Fibroblast of peridontal ligament (primary cell): ENCODE data around the gene RBM34.

Experiments used
- DNase-seq: peaks from one replicate; pipeline ENCODE4 v3.0.0-alpha.2; 2010; ENCODE audit errors: extremely low read depth

Gene RBM34

DNA sequence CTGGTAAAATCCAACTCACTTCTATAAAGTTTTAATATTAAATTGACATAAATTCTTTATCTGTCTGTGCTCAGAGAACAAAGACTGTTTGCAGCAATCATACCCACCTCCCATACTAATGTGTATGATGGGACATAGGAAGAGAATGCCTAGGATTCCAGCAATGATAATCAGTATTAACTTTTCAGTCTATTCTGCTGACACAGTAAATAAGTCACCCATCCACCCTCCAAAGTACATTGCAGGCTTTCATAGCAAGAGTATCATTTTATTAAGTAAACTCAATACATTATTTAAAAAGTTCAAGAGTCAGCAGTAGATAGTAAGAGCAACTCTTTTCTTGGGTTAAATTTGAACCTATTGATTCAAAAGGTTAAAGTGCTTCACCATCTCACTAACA, 8.8 kb downstream of the RBM34 start:
- no peak for DNase-seq

DNA sequence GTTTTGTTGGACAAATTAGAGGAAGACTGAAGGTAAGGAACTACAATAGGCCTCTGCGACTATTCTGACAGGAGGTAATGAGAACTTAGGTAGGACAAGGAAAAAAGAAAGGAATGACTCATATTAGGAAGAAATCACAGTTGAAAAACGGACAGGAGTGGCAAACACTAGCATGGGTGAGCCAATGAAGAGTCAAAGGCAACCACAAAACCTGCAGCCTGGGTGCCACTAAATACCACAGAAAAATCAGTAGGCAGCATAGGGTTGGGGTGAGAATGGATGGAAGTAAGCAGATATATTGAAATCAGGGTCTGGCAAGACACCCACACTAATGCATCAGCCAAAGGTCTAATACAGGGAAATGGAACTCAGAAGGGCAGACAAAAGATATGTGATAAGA, 10.0 kb downstream of the RBM34 start:
- no peak for DNase-seq

DNA sequence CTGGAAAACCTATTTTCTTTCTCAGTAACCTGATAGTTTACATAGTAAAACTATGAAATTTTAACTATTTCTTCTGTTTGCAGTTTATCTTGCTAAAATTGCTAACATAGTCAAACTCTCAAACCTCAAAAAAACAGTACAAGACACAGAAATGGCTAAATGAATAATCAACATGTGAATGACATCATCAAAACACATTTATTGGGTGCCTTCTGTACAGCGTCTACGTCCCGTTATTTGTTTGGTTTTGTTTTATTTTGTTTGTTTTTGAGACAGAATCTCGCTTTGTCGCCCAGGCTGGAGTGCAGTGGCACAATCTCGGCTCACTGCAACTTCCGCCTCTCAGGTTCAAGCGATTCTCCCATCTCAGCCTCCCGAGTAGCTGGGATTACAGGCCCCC, 11.2 kb downstream of the RBM34 start:
- no peak for DNase-seq

DNA sequence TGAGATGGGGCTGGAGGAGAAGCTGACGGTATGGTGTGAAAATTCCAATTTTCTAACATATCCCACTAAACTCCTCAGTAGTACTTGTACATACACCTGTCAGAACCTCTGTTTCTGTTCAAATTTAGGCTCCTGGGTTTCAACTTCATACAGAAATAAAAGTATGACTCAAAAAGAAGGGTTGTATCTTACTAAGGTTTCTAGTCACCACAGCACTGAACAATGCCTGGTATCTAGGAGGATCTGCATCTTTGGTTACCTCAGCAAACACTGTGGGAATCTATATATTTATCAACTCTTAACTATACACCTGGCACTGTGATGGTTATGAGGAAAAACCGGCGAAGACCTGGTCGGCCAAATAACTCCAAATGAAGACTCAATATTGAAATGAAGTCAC, 13.8 kb downstream of the RBM34 start:
- DNase-seq, result no peak

DNA sequence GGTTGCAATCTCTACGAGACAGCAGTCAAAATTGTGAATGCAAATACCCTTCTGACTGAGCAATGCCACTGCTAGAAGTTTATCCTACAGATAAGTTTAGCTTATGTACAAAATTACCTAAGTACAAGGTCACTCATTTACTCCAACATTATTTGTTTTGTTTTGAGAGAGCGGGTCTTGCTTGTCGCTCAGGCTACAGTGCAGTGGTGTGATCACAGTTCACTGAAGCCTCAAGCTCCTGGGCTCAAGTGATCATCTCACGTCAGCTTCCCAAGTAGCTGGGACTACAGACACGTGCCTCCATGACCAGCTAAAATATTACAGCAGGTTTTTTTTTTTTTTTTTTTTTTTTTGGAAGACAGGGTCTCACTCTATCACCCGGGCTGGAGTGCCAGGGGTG, 15.4 kb downstream of the RBM34 start:
- DNase-seq, result no peak

DNA sequence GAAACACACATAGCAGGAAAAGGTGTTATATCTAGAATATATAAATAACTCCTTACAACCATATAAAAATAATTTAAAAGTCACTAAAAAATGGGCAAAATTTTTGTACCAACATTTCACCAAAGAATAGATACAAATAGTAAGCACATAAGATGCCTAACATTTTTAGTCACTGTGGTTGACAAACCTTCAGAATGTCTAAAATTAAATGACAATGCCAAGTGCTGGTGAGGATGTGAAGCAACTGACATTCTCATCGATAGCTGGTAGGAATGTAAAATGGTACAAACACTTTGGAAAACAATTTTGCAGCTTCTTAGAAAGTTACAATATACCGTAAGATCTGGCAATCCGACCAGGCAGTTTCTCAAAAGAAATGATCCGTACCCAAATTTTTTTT, 18.1 kb downstream of the RBM34 start:
- DNase-seq, result no peak

DNA sequence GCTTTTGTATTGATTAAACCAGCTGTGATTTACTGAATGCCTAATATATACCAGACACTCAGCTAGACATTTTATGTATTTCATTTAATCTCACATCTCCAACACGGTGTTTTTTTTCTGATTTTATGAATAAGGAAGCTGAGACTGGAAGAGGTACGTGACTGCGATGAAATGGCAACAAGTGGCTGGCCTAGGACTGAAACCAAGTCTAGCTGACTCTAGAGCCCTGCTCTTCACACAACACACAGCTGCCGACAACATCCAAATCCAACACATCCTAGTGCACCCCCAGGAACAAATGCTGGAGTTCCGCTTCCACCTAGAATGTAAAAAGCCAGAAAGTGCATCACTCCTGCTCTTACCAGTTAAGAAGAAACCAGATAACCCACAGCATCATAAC, 21.7 kb downstream of the RBM34 start:
- DNase-seq, result no peak

DNA sequence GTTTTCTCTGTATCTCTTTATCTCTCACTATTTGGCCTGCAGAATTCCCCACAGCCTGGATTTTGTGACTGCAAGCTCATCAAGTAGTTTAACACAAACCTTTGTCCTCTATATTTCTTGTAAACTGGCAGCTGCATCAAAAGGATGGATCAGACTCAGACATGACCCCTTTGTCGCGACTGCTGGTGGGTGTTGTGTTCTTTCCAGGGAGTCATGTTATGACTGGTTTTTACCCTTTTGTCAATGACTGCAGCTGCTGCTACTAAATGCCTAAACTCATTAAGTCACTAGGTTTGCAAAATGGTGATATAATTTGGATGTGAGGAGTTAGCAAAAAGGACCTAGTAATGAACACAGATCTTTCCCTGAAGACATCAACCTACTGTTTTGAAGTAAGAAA, 22.2 kb downstream of the RBM34 start:
- no peak for DNase-seq

DNA sequence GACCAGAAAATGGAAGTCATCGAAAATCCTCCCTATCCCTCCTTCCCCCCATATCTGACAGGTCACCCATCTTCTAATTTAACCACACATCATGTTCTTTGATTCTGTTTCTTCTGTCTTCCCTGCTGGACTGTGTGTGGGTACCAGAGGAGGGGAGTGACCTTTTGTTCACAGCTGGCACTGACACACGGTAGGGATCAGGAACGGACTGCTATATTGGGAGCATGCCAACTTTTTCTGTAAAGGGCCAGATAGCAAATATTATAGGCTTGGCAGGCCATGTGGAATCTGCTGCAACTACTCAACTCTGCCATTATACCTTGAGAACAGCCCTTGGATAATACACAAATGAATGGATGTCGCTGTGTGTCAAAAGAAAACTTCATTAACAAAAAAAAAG, 24.9 kb downstream of the RBM34 start:
- no peak for DNase-seq

DNA sequence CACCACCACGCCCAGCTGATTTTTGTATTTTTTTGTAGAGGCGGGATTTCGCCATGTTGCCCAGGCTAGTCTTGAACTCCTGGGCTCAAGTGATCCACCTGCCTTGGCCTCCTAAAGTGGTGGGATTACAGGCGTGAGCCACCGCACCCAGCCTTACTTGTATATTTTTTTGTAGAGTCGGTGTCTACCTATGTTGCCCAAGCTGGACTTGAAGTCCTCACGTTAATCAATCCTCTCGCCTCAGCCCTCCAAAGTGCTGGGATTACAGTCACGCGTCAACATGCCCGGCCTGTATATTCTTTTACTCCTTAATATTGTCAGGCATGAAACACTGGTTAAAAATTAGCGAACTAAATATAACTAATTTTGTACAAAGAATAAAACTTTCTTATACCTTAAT, 26.9 kb downstream of the RBM34 start:
- no peak for DNase-seq

DNA sequence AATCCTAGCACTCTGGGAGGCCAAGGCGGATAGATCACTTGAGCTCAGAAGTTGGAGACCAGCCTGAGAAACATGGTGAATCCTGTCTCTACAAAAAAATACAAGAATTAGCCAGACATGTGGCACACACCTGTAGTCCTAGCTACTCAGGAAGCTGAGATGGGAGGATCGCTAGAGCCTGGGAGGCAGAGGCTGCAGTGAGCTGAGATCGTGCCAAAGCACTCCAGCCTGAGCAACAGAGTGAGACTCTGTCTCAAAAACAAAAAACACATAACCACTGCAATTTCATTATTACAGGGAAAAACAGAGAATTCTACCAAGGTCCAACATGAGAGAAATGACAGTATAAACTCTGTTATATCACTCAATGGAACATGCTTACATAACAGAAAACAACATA, 28.0 kb downstream of the RBM34 start:
- no peak for DNase-seq

DNA sequence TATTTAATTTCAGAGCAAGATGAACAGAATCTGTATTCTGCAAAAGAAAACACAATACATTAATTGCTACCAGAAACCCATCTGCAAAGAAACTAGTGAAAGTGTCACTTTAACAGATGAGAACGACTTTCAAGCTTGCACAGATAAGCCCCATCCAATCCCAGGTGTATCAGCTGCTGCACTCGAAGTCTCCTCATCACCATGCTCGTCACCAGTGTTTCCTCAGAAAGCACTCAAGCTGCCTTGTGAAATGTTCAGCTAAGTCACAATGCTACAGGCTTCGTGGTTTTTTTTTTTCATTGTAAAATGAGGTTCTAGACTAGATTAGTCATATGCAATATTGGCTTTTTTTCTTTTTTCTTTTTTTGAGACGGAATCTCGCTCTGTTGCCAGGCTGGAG, 29.1 kb downstream of the RBM34 start:
- DNase-seq, result no peak

DNA sequence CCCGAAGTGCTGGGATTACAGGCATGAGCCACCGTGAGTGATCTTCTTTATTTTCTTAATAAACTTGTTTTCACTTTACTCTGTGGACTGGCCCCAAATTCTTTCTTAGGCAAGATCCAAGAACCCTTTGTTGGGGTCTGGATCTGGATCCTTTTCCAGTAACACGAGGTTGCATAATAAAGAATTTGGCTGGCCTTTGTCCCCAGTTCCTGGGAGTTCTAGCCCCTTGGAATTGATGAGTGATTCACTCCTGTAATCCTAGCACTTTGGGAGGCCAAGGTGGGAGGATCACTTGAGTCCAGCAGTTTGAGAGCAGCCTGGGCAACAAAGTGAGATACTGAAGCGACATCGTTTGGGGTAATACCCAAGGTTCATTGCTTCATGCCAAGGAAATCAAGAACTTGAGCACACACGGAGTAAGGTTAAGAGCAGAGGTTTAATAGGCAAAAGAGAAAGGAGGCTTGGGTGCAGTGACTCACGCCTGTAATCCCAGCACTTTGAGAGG, 30.2 kb downstream of the RBM34 start:
- no peak for DNase-seq

DNA sequence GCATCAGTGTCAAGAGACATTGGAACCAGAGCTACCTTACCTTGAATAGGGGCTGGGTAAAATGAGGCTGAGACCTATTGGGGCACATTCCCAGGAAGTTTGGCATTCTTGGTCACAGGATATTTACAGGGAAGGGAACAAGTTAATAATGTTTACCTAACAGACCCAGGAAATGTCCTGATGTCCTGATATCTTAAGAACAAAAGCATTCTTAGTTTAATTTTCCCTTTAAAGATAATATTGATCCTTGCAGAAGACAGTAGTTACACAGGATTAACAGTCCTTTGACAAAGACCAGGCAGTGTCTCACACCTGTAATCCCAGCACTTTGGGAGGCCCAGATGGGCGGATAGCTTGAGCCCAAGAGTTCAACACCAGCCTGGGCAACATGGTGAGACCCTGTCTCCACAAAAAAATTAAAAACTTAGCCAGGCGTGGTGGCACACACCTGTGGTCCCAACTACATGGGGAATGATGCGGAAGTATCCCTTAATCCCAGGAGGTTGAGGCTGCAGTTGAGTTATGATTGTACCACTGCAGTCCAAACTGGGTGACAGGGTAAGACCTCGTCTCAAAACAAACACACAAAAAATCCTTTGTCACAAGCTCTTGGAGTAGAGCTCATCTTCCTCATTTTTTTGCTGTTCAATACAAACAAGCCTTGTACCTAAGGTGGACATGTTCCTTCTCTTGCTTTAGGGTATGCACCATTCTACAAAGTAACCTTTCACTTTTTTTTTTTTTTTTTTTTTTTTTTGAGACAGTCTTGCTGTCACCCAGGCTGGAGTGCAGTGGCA, 31.1 kb downstream of the RBM34 start:
- no peak for DNase-seq

DNA sequence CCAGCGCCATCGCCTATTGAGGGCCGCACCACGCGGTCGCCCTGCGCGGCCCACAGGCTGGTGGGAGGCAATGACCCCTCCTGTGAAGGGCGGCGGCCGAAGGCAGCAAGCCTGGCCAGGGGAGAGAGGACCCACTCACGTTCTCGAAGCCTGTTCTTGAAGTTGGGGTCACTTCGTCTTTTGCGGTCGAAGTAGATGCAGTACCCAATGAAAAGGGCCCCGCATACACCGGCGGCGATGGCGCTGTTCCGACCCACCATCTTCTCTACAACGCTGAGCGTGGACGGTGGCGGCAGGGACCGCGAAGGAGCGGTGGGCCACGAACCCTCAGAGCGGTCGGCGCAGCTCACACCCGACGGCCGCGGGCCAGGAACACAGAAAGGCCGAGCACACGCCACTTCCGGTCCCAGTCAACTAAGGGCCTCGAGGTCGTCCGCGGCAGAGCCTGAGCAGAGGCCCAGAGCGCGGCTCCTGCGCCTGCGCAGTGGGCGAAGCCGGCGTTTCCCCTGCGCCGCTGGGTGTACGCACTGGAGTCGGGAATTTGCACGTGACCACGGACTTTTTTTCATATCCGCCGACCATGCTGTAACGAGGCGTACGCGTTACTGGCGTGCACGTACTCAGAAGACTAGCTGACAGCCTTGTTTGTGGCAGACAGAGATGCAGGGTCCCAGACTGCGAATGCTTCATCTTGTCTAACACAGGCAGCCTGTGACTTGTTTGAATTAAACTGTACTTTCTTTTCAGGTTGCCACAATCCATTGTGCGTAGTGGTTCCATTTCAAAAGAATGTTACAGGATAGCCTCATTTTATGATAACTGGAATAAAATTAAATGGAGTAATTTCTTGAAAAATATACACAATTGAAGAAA, 32.4 kb downstream of the RBM34 start, which contains the start of gene TOMM20:
Gene TOMM20 (minus strand): TSS at position 382 of the 873 bp plus-strand sequence. CDS start 122 bp downstream, at position 260.
- peak; percentile 98 for DNase-seq

DNA sequence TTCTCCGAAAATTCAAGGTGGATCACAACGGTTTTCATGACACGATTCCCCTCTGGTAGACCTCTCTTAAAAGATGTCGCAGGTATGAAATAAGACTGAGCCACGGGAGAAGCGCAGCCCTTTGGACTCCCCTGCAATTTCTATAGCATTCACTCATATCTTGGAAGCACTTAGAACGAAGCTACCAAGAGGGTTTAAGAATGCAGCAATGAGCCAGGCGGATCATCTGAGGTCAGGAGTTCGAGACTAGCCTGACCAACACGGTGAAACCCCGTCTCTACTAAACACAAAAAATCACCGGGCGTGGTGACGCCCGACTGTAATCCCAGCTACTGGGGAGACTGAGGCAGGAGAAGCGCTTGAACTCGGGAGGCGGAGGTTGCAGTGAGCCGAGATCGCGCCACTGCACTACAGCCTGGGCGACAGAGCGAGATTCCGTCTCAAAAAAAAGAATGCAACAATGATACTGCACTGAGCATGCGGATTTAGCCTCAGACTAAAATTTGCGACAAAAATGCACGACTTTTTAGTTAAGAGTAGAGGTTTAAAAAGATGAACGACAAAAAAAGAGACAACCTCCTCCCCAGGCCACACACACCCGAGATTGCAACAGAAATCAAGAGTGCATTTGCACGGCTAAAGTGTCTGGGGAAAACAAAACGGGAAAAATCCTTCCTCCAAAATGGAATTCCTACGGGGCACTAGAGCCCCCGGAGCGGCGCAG, 33.2 kb downstream of the RBM34 start:
- peak; percentile 23 for DNase-seq

DNA sequence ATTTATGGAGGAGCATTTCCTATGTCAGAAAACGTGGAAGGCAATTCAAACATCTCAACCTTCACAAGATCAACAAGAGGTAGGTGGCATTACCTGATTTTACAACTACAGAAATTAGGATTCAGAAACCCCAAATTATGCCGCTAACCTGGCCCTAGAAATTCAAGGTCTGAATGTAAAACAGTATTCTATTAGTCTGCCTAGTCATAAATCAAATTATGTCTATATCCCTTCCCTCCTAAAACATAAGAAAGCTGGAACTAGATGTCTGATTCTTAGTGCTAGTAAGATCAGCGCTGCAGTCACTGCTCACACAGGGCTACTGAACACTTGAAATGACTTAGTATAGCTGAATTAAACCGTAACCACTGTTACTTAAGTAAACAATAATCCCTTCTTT, 33.8 kb downstream of the RBM34 start:
- DNase-seq, result peak; percentile 19

DNA sequence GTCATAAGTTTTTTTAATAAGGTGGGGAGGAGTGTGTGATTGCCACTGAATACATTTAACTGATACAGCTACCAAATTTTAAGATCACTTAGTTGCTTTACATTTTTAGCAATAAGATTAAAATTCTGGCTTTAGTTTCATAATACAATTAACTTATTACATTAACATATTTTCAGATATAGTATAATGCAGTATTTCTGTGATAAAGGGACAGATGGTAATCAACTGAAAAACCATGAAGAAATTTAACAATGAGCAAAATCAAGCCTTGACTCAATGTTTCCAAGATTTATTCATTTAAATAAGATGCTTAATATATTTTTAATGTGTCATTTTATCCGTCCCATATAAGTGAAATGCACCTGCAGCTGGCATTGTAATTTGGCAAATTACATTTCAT, 36.4 kb downstream of the RBM34 start:
- no peak for DNase-seq

DNA sequence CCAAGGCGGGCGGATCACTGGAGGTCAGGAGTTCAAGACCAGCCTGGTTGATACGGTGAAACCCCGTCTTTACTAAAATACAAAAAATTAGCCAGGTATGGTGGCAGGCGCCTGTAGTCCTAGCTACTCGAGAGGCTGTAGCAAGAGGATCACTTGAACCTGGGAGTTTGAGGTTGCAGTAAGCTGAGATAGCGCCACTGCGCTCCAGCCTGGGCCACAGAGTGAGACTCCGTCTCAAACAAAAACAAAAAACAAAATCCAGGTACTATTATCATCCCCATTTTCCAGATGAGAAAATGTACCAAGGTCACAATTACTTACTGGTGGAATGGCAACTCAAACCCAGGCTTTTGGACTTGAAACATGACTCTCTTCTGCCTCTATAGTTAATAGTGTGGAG, 36.9 kb downstream of the RBM34 start:
- DNase-seq, result no peak

DNA sequence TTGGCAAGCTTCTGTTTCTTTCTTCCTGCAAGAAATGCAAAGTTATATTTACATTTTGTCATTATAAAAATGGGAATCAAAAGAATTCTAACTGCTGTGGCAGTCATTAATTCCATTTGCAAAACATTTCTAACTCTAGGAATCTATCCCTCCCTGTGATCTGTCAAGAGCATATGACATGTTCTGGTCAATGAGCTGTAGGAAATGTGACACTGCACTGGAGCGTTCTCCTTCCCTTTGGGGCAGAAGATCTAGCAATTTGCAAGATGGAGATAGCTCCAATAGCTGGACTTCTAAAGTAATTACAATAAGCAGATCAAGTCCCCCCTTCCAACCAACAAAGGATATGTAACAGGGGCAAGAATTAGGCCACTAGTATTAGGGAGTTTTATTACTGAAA, 38.7 kb downstream of the RBM34 start:
- no peak for DNase-seq

DNA sequence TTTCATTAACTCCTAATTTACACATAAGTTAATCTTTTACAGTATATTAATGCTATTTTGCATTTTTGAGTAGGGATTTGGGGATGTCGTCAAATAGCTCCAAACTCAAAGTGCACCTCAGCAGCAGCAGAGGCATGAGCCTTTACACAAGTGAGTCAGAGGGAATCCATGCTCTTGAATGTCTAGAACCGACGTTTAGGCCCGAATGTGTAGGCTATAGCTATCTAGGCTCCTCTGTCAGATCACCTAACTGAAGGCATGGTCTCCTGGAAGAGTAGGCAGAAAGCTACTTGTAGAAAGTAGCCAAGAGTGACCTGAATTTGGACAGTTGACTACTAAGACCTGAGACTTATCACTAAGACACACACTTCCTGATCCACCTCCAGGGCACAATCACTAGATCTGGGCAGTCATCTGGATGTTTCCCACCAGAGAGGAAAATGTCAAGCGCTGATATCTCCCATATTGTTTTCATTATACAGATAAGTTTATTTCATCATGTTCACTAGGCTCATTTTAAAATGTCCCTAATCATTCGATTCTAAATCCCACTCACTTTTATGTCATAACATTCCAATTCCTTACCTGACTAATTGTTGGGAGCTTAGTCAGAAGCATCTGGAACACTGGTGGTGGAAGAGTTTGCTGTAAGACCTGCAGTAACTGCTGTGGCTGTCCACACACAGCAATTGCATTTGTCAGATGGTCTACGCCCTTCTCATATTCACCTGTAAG, 47.7 kb downstream of the RBM34 start:
- DNase-seq, result no peak
